ENCODE results near the gene TFF2.

The TFF2 gene

DNA sequence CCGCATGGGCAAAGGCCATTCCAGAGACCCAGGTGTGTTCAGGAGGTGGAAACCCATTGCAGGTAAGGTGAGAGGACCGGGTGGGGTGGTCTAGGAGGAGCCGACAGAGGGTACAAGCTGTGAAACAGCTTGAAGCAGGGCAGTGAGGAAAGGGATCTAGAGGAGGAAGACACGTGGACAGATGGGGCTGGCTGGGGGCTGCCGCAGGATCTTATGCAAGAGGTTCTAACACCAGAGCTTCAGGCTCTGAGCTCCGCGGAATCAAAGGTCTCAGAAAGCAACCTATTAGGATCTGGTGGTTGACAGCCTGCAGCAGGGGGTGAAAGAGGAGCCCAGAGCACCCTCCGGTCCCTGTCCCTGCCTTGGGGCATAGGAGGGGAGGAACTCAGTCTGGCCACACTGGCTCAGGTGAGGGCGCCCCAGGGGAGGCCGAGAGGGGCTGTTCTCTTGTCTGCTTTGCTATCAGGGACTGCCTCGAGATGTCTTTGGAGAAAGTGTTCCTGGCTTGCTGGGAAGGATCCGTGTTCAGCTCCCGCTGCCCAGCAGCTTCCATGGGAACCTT lies 13.6 kb upstream of the TFF2 start:
- no peak for DNase-seq

DNA sequence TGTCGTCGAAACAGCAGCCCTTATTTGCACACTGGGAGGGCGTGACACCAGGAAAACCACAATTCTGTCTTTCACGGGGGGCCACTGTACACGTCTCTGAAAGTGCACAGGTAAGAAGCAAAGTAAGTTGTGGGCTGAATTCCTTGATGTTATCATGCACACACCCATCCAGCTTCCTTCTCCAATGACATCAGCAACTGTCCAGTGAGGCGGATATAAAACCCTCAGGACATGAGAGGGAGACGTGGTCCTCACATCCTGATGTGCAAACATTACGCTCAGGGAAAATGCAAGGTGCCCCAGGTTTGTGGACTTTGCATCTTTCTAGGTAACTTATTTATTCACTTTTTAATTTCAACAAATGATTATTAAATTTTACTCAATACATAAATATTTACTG lies 12.5 kb upstream of the TFF2 start:
- no peak for DNase-seq

DNA sequence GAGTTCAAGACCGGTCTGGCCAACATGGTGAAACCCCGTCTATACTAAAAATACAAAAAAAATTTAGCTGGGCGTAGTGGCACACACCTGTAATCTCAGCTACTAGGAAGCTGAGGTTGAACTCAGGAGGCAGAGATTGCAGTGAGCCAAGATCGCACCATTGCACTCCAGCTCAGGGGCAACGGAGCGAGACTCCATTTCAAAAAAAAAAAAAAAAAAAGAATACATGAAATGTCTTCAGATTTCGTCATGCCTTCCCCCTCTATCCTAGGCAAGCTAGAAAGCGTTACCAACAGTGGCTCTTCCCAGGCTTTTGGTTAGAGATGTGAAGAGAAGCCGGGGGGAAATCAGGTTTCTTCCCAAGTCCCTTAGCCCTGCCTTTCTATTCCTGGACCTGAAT lies 11.9 kb upstream of the TFF2 start:
- no peak for DNase-seq

DNA sequence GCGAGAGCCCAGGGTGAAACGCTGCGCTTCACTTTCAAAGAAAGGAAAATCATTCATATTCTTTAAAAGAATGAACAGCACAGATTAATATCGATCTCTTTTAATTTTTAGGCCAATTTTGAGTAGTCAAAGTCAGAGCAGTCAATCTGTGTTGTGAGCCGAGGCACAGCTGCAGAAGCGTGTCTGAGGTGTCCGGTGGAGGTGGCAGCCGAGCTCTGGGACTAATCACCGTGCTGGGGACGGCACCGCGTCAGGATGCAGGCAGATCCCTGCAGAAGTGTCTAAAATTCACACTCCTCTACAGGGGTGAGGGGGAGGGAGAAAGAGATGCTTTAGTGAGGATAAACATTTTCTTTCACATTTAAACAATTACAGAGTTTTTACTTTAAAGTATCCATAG lies 11.4 kb upstream of the TFF2 start:
- DNase-seq = no peak

DNA sequence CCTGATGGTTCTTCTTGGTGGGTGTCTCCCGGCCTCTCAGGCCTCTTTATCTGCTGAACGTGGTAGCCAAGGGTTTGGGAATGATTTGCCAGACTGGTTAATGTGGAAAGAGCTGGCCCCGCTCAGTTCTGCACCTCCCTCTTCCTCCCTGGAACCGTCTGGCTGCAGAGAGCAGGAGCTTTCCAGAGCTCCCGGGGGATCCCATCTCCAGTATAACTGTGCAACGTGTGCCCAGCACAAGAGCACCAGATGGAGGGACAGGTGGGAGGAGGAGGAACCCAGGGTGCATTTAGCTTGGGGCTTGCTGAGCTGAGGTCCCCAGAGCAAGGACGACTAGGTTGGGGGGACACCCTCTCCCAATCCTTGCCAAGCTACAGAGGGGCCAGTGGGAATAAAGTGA lies 10.5 kb upstream of the TFF2 start:
- no peak for DNase-seq

DNA sequence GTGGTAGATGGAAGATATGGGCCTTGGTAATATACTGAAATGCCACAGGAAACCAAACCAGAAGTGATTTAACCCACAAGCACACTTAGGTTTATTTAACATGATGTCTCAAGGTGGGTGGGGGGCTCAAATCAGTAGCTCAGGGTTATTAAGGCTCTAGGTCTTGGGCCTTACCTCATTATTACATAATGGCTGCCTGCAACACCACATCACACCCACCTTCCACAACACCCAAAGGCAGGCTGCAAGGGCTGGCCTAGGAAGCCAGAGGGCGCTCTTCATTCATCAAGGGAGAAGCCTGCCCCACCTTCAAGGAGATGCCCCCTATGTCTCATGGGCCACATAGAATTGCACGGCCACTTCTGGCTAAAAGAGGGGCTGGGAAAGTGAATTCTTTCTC lies 9.5 kb upstream of the TFF2 start:
- no peak for DNase-seq

DNA sequence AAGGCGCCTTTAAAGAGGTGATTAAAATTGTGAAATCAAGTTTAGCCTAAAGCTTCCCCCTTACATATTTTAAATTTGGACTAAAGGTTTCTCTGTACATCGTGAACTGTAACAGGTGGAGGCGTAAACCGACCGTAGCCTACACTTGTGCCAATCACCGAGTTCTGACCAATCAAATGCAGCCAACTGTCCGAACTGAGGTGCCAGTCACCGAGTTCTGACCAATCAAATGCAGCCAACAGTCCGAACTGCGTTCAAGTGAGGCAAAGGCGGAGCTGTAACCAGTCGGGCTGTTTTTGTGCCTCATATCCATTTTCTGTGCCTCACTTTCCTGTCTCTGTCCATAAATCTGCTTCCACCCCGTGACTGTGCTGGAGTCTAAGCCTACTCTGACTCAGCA lies 8.1 kb upstream of the TFF2 start:
- DNase-seq = no peak

DNA sequence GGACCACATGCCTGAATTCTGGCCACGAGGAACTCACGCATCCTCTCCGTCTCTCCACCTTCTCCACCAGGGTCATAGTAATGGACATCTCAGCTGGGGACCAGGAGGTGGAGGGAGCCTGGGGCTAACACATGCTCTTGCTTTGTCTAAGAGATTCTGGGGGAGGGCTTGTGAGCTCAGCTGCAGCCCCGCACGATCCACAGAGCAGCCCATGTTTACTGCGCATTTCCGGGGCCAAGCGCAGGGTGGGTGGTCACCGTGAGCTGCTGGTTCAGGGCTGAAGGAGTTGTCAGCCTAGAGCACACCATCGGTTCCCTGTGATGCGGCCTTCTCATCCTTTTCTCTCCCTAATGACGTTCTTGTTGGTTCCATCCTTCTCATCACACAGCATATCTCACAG lies 7.5 kb upstream of the TFF2 start:
- no peak for DNase-seq

DNA sequence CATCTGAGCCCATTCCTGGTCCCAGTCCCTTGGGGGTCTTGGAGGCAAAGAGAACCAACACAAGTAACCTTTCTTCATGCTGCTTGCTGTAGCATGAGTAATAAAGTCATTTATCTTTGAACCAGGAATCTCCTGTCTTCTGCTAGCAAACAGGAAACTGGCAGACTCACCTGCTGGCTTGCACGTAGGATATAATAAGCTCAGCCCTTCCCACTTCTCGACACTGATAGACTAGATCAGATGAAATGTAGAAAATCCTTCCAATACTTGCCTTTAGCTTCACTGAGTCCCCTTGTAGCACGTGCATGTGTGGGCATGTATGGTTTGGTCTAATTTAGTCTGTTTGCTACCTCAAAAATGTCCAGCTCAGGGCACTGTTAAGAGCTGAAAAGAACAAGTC lies 6.5 kb upstream of the TFF2 start:
- no peak for DNase-seq

DNA sequence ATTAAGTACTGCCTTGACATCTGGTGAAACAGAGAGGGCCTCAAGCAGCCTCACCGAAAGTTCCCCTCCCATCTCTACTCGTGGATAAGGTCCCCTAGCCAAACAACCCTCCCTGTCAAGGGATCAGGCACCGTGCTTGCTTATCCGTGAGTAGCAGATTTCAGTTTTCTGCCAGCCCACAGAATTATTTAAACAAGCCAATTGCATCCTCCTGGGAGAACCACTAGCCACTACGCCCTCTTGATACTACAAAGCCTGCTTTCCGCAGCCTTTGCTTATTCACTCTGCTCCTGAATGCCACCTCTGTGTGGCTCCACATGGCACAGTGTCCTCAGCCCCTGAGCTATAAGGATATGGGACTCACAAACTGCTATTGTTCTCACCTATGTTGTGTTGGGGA lies 5.9 kb upstream of the TFF2 start:
- DNase-seq = no peak

DNA sequence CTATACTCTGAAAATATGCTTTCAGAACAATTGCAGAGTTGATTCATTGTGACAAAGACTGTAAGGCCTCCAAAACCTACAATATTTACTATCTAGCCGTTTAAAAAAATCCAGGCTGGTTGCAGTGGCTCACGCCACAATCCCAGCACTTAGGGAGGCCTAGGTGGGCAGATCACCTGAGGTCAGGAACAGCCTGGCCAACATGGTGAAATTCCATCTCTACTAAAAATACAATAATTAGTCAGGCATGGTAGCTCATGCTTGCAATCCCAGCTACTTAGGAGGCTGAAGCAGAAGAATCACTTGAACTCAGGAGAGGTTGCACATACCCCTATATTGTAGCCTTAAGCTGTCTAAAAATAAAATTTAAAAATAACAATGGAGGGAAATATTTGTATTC lies 5.3 kb upstream of the TFF2 start:
- DNase-seq = no peak

DNA sequence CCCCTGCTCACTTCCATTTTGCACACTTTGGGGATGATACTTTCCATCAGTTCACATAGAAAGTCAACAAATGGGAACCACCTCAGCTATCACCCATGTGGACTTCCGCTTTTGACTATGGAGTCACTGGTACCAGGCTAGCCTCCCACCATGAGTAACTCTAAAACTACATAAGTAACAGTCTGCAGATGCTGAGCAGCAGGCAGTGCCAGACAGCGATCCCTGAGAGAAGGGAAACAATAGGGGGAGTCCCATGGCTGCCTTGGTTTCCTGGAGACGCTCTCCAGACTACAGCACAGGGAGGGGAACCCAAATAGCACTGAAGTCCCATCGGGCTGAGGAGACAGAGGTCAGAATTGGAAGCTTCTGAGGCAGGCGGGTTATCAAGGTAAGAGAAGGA lies 2.8 kb upstream of the TFF2 start:
- no peak for DNase-seq

DNA sequence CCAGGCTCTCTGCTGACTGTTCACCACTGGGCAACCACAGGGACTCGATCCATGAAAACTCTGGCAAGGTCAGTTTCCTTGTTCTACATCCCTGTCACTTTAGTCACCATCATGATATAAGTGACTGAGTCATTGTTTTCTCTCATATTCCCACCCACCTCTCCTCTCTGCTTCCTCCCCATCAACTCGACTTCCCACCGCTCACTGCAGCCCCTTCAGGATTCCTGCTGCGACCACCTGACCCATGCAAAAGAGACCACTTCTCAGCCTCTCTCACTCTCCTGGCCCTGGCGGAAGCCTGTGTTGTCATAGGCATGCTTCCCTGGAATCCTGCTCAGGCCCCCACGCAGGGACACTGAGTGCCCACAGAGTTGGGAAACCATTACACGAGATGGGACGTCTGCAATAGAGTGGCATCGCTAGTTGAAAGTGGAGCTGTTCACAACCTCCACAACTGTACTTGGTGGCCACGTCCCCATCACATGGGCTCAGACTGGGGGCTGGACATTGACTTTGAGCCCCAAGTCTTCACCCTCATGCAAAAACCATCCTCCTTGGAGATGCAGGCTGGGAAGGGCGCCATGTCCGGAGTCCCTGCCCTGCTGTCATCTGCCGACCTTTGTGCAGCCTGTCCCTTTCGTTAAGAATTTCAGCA lies 1.8 kb upstream of the TFF2 start:
- no peak for DNase-seq

DNA sequence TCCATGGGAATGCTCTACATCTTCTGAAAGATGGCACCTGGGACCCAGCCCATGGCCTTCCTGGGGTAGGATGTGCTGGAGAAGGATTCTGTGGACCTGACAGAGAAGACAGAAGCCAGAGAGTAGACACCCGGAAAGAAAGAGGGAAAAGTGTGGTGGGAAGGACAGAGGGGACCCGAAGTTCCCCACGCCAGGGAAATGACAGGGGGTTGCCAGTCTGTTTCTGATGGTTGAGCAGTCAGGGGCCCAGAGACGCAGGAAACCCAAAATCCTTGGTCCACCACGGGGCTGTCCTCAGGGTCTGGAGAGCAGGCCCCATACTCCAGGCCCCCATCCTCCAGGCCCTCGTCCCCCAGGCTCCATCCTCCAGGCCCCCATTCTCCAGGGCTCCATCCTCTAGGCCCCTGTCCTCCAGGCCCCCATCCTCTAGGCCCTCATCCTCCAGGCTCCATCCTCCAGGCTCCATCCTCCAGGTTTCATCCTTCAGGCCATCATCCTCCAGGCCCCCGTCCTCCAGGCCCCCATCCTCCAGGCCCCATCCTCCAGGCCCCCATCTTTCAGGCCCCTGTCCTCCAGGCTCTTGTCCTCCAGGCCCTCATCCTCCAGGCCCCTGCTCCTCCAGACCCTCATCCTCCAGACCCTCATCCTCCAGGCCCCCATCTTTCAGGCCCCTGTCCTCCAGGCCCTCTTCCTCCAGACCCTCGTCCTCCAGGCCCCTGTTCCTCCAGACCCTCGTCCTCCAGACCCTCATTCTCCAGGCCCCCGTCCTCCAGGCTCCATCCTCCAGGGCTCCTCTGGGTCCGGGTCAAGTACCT lies 1.0 kb upstream of the TFF2 start:
- DNase-seq = no peak

DNA sequence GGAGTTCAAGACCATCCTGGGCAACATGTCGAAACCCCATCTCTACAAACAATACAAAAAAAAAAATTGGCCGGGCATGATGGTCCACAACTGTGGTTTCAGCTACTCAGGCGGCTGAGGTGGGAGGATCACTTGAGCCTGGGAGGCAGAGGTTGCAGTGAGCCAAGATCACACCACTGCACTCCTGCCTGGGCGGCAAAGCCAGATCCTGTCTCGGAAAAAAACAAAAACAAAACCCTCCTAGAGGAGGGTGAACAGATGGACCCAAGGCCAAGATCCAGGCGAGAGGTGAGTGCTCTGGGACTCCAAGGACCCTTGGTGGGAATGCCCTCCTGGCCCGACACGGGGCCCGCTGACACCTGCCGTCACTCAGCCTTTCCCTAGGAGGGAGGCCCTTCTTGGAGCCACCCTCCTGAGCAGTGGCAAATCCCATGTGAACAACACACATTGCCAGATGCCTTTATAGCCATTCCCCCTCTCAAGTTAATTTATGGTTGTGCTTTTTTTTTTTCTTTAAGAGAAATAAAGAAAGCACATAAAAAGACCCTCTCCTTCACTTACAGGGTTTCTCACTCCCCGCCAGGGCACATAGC lies 380 bp downstream of the TFF2 start:
- no peak for DNase-seq

DNA sequence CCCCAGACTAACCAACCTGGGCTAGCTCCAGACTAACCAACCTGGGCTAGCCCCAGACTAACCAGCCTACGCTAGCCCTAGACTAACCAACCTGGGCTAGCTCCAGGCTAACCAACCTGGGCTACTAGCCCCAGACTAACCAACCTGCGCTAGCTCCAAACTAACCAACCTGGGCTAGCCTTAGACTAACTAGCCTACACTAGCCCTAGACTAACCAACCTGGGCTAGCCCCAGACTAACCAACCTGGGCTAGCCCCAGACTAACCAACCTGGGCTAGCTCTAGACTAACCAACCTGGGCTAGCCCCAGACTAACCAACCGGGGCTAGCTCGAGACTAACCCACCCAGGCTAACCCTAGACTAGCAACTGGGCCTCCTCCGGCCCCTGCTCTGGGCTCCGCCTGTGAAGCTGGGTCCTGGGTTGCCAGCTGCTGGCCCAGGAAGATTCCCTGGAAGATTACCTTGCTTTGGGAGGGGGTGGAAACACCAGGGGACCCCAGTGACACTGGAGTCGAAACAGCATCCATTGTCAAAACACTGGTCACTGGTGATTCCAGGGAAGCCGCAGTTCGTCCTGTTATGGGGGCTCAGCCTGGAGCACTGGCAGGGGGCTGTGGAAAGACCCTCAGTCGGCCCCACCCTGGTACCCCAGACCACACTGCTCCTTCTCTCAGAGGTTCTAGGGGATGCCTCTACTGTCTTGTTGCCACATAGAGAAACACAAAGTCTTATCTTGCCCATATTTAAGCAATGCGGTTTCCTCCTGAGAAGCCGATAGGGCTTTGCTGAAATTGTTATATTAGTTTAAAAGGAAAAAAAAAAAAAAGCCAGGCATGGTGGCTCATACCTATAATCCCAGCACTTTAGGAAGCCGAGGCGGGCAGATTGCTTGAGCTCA lies 1.1 kb downstream of the TFF2 start:
- DNase-seq = no peak

DNA sequence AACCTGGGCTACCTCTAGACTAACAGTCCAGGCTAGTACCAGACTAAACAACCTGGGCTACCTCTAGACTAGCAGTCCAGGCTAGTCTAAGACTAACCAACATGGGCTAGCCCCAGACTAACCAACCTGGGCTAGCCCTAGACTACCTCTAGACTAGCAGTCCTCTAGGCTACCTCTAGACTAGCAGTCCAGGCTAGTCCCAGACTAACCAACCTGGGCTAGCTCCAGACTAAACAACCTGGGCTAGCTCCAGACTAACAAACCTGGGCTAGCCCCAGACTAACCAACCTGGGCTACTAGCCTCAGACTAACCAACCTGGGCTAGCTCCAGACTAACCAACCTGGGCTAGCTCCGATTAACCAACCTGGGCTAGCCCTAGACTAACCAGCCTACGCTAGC lies 2.0 kb downstream of the TFF2 start:
- DNase-seq = no peak

DNA sequence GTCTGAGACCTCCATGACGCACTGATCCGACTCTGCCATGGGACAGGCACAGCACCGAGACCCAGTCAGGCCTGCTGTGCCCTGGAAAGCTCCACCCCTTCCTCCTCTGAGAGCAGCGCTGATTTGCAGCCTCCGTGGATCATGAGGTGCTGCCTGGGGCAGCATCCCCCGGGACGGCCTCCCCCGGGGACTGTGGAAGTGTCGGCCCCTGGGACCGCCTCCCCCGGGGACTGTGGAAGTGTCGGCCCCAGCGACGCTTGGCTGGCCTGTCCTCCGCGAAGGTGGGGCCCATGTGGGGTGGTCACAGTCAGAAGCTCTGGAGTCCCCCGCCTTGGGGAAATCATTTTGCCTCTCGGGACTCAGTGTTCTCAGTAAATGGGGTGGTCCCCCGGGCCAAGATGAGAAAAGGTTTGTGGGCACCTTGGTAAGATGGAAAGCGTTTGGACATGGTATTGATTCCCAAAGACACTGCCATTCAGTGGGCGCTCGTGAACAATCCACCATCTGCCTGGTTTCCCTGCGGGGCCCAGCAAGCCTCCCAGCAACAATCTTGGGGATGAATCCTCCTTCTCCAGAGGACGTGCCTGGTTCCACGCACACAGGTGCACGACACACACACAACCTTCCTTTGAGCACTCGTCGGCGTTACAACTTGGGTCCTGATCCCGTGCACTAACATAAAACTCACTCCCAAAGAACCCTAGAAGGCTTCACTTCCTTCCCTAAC lies 3.0 kb downstream of the TFF2 start:
- DNase-seq = no peak

DNA sequence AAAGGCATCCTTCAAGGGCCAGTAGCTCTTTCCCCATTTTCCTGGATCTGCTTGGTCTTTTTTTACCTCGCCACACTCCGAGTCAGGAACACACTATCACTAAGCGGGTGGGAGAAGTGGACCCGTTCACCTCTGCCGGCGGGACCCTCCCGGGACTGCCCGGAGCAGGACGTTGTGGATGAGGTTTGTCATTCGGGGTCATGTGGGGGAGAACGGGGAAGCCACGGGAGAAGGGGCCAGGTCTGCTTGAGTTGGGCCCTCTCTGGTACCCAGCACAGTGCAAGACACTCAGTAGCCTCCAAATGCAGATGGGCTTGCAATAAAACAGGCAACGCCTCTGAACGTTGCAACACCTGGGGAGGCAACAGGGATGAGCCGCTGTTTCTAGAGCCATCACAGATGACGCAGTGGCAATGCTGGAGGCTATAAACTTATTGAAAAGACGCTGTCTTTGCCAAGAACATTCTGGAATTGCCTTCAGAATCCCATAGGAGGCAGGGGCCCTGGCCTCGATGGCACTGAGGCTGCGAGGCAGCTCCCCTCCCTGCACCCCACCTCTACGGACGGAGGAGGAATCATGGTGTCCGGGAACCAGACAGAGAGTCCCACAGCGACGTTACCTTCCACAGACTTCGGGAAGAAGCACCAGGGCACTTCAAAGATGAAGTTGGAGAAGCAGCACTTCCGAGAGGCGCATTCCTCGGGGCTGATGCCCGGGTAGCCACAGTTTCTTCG lies 3.8 kb downstream of the TFF2 start:
- no peak for DNase-seq

DNA sequence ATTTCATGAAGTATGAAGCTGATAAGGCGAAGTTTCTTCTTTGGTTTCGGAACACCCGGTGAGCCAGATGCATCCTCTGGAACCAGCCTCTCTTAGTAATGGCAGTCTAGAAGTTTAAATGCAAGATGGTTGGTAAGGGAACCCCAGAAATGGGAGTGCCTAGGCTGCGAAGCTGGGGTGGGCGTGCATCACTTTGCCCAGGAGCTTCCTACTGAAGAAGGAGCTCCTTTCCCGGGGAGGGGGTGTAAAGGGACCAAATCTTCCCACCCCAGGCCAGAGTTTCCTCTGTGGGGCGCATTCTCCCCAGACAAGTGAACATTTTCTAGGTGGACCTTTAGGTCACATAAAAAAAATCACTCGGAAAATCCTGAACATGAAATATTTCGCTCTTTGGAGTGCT lies 4.4 kb downstream of the TFF2 start:
- DNase-seq = no peak

DNA sequence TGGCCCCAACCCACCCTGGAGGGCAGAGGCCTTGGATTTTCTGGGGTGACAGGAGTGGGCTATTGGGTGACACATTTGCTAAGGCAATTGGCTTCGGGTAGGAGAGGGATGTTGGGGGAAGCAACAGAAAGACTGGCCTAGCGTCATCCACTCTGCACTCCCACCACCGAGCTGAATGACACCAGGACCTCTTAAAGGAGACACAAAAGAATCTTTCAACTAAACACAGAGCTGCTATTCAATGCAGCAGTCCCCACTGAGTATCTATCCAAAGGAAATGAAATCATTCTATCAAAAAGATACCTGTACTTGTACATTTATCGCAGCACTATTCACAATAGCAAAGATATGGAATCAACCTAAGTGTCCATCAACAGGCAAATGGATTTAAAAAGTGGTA lies 6.2 kb downstream of the TFF2 start:
- no peak for DNase-seq

Data from CD4-positive, alpha-beta T cell treated with Interleukin-1 beta for 1 hour (primary cell).